GM18508 (cell line): ENCODE data around the gene GMPPB.
"Not testable (repeated sequence)": the region's sequence is repeated elsewhere in the genome, so short reads cannot be mapped to it uniquely, and the experiment has no call there.

ENCODE experiments used
- ATAC-seq: cut with Tn5 transposase; IDR thresholded peaks from one replicate; pipeline ENCODE4 v1.9.1; 2021; ENCODE audit warnings: moderate number of reproducible peaks; ENCODE audit not compliant: insufficient read depth, unreplicated experiment

The GMPPB gene

GRCh38 chr3:49695350-49696015, 28.3 kb downstream of the GMPPB start:
- ATAC-seq = not testable (repeated sequence)

DNA sequence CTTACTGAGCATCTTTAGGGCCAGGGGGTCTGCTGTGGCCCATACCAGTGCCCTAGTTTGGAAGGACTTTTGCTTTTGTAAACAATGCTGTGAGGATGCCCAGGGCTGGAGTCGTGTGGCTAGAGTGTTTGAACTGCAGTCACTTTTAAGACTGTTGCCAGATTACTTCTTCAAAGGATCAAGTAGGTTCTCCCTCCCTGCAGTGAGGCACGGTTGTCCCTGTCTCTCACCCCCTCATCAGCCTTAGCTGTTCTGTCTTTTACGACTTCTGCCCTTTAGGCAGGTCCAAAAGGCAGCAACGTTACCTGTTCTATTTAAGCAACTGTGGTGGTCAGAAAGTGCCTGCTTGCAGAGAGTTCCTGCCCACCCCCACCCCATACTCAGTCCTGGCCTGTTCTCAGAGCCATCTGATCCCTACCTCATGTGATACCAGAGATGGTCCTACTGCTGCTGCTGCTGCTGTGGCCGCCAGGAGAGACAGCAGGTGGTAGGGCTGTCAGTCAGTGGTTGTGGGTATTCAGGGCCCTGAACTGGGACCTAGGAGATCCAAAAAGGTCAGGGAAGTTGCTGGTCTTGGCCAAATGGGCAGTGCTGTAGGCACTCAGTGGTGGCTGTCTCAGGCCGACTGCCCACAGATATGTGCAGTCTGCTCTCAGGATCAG, 29.2 kb downstream of the GMPPB start:
- not testable (repeated sequence) for ATAC-seq

GRCh38 chr3:49691481-49691880, 32.3 kb downstream of the GMPPB start:
- ATAC-seq = not testable (repeated sequence)

GRCh38 chr3:49690856-49691255, 32.9 kb downstream of the GMPPB start:
- ATAC-seq = not testable (repeated sequence)

- ATAC-seq = not testable (repeated sequence)
Measured at GRCh38 chr3:49689908-49690624, 33.7 kb downstream of the GMPPB start.

DNA sequence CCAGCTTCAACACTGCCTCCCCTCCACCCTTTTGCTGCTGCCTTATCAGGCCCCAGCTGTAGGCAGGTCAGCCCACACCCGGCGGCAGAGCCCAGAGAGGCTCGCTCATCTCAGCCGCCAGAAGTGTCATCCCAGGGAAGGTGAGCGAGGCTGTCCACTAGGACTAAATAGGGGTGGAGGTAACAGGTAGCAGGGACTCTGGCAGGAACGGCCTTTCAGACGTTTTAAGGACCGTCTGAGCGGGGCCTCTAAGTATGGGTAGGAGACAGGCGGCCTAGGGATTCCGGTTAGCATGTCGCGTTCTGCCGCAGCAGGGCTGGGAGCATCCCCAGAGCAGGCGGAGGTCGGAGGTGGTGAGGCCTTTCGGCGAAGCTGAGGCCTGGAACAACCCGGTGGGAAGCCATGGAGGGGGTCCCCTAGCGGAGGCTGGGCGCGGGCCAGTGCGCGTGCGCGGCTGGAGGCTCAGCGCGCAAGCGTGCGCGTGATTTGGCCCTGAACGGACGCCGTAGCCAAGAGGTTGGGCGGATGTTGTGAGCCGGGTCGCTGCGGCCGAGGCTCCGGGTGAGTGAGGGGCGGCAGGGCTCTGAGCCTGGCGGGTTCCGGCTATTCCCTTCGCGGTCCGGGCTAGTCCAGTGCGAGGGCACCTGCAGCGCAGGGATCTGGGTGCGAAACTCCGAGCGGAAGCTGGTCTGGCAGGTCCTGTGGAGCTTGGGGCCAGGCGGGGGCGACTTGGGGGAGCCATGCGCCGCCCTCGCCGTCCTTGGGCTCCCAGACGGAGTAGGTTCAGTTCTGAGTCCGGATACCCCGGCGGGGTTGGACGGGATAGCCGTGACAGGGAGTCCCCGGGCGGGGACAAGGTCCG, 34.5 kb downstream of the GMPPB start, which contains the start of the genes MST1 and RNF123:
Gene MST1, minus strand, starts transcription at position 429 of the 862 bp plus-strand sequence. CDS start 783 bp downstream, outside the sequence.
Gene RNF123, plus strand, starts transcription at position 512 of the 862 bp plus-strand sequence. CDS start 1,609 bp downstream, outside the sequence.
- no peak for ATAC-seq

GRCh38 chr3:49688338-49689045, 35.3 kb downstream of the GMPPB start:
- not testable (repeated sequence) for ATAC-seq

DNA sequence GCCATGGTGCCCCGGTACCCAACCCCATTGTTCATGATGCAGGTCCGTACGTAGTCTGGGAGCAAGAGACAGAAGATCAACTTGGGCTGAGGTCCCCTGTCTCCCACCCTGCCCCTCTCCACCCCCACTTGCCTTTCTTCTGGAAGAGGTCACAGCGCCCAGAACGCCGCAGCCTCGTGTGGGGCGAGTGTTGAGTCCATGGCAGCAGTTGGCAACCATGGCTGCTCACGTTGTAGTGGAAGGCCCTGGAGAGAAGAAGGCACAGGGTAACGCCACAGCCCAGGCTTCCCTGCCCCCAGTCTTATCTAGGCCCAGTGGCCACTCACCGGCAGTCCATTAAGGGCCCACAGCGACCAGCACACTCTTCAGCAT, 36.3 kb downstream of the GMPPB start:
- ATAC-seq = not testable (repeated sequence)

DNA sequence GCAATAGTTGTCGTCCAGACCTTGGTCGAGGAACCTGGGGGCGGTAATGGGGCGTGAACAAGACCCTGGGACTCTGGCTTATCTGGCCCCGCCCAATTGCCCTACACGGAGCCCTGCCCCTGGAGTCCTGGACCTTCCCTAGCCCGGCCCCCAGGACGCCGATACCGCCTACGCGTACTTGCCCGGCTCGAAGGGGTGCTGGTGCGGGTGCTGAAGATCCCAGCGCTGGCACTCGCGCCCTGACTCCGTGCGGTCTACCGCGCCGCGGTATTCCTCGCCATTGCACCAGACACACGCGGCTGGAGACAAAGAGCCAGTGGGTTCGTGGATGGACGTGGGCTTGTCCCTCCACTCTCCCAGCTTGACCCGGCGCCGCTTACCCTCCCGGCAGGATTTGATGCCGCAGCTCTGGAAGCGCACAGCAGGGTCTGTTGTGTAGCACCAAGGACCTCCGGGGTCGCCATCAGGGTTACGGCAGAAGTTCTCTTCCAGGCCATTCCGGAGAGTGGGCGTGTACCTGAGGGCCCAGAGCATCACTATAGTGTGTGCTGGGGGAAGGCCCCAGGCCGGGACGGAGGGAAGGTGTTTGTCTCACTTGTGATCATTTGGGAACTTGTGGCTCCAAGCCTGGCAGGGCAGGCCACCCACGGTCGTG, 36.9 kb downstream of the GMPPB start:
- not testable (repeated sequence) for ATAC-seq

- not testable (repeated sequence) for ATAC-seq
Measured at GRCh38 chr3:49686346-49686745, 37.4 kb downstream of the GMPPB start.

DNA sequence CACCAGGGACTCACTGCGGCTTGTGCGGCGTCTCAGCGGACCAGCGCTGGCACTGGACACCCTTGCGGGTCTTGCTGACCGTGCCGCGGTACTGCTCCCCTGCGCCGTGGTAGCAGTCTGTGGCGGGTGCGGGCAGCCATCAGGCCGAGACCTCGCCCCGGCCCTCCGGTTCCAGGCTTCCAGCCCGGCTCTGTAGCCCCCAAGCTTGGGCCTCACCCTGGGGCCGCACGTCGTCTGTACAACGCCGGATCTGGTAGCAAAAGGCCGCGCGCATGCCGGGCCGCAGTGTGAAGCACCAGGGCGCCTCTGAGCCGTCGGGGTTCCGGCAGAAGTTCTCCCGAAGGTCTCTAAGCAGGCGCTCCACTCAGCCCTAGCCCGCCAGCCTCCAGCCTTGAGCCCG, 37.9 kb downstream of the GMPPB start:
- not testable (repeated sequence) for ATAC-seq

DNA sequence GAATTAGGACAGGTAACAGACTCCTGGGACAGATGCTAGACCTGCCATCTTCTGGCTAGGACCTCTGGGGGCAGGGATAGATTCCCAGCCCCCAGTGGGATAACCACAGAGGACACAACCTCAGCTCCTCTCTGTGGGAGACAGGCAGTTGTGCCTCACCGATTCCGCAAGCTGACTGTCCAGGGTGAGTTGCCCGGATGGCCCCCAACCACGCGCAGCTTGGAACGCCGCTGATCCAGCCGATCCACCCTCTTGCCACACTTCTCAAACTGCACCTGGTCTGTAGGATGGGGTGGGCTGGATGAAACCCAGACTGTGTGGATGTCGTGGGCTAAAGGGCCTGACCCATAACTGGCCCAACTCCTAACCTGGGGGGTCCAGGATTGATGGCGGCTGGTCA, 38.6 kb downstream of the GMPPB start:
- not testable (repeated sequence) for ATAC-seq

GRCh38 chr3:49684453-49684852, 39.3 kb downstream of the GMPPB start:
- ATAC-seq = not testable (repeated sequence)

- no peak for ATAC-seq
Measured at GRCh38 chr3:49683162-49683561, 40.6 kb downstream of the GMPPB start.

DNA sequence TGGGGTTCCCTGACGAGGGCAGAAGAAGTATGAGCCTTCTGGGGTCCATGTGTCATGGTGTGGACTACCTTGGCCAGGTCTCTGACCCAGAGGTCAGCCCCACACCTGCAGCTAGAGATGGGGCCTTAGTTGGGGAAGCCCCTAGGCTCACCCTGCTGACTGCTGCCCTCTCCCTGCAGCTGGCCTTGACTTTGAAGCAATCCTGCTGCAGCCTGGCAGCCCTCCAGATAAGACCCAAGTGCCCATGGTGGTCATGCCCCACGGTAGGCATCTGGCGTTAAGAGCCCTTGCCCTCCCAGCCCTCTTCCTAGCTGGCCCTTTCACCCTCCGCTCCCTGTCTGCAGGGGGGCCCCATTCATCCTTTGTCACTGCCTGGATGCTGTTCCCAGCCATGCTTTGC, 42.2 kb downstream of the GMPPB start:
- ATAC-seq = no peak

DNA sequence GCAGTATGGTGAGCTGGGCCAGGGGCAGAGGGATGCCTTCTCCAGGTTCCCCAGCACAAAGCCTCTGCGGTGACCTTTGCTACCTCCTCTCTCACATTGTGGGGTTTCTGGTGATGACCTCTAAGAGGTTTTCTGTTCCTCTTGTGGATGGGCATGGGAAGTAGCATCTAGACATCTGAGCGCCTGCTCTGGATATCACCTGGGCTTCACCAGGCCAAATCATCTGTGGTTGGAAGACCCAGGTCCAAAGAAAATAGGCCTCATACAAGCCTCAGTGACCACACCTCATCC, 42.6 kb downstream of the GMPPB start:
- no peak for ATAC-seq

DNA sequence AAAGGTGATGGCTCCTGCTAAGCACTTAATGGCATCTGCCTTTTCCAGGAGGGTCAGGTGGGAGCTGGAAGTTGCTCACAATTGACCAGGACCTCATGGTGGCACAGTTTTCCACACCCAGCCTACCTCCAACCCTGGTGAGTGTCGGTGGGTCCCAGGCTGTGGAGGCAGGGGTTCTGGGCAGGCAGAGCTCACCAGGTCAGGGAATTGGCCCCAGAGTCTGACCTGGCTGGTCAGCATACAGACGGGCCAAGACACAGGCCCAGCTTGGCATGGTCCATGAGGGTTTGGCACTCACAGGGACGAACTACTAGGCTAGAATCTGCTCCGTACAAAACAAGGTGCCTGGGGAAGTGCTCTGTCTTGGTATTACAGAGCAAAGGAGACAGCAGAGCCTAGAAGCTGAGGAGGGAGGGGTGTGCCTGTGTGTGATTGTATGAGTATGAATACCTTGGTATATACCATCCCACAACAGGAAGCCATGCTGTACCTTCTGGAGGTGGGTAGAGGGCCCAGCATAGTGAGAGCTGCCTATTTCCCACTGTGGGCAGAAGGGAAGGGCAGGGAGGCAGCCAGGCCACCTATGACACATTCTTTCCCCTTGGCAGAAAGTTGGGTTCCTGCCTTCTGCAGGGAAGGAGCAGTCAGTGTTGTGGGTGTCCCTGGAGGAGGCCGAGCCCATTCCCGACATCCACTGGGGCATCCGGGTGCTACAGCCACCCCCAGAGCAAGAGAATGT, 43.1 kb downstream of the GMPPB start:
- no peak for ATAC-seq

DNA sequence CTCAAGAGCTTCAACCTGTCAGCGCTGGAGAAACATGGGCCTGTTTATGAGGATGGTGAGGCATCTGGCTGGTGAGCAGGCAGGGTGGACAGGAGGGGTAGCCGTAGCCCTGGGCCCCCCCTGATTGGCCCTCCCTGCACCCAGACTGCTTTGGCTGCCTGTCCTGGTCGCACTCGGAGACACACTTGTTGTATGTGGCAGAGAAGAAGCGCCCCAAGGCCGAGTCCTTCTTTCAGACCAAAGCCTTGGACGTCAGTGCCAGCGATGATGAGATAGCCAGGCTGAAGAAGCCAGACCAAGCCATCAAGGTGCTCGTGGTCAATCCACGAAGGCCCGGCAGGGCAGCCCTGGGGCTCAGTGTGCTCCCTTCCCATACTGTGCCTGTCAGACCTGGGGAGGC, 47.8 kb downstream of the GMPPB start:
- no peak for ATAC-seq
